ENCODE measurements around the gene MRPL55.

Gene MRPL55

DNA sequence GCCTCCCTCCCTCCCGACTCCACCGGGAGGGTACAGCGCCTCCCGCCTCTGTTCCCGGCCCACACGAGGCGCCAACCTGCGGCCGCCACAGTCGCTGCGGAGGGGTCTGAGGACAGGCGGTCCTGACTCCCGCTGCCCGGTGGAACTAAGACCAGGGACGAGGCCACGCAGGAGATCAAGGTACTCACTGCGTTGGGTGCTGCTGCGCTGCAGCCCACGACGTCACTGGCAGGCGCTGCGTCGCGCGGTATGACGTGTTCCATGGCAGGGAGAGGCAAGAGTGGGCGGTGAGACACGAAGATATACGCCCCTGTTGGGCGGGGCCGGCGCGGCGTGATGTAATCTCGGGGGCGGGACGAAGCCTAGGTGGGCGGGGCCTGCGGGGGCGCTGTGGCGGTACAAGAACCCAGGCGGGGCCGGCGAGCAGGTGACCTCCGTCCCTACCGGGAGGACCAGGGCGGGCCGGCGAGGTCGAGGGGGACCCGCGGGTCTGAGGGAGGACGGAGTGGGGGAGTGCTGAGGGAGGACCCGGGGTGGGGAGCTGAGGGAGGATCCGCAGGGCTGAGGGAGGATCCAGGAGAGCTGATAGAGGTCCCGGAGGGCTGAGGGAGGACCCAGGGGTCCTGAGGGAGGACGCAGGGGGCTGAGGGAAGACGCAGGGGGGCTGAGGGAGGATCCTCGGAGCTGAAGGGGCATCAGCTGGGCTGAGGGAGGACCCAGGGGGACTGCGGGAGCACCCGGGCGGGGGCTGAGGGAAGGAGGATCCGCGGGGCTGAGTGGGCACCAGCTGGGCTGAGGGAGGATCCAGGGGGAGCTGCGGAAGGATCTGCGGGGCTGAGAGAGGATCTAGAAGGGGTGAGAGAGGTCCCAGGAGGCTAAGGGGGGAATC, at the start of gene MRPL55:
MRPL55 (minus strand) TSS at position 227 of the 889 bp plus-strand sequence. CDS start 1,039 bp downstream, outside the sequence.
- in situ Hi-C loops (cut with MboI; ENCODE audit: low pct_unique_long_range_greater_than_20kb, low sequenced_read_pairs, unreplicated experiment), result no loop called here
- peak; percentile 97 for DNase-seq (ENCODE audit: low spot score)
- peak; percentile 4 for TF ChIP-seq CTCF (IDR thresholded peaks at IDR 0.05; ENCODE audit: extremely low read depth, insufficient read depth, missing control alignments)

GRCh38 chr1:228158151-228159007, 49.3 kb upstream of the MRPL55 start:
- TF ChIP-seq CTCF (IDR thresholded peaks at IDR 0.05; ENCODE audit: extremely low read depth, insufficient read depth, missing control alignments), result no peak
- in situ Hi-C loops (cut with MboI; ENCODE audit: low pct_unique_long_range_greater_than_20kb, low sequenced_read_pairs, unreplicated experiment), result no loop called here
- no peak for DNase-seq (ENCODE audit: low spot score)

GRCh38 chr1:228157729-228158126, 48.6 kb upstream of the MRPL55 start:
- in situ Hi-C loops (cut with MboI; ENCODE audit: low pct_unique_long_range_greater_than_20kb, low sequenced_read_pairs, unreplicated experiment), result no loop called here
- no peak for DNase-seq (ENCODE audit: low spot score)
- no peak for TF ChIP-seq CTCF (IDR thresholded peaks at IDR 0.05; ENCODE audit: extremely low read depth, insufficient read depth, missing control alignments)

GRCh38 chr1:228156941-228157728, 48.0 kb upstream of the MRPL55 start:
- in situ Hi-C loops (cut with MboI; ENCODE audit: low pct_unique_long_range_greater_than_20kb, low sequenced_read_pairs, unreplicated experiment), result no loop called here
- TF ChIP-seq CTCF (IDR thresholded peaks at IDR 0.05; ENCODE audit: extremely low read depth, insufficient read depth, missing control alignments), result no peak
- no peak for DNase-seq (ENCODE audit: low spot score)

- DNase-seq (ENCODE audit: low spot score), result no peak
- in situ Hi-C loops (cut with MboI; ENCODE audit: low pct_unique_long_range_greater_than_20kb, low sequenced_read_pairs, unreplicated experiment), result no loop called here
- TF ChIP-seq CTCF (IDR thresholded peaks at IDR 0.05; ENCODE audit: extremely low read depth, insufficient read depth, missing control alignments), result no peak
Measured at GRCh38 chr1:228156515-228156881, 47.4 kb upstream of the MRPL55 start.

All from GM13977 (cell line).